PC-9 (cell line): ENCODE results near the gene ZNF655.
"Not testable (repeated sequence)": the region's sequence is repeated elsewhere in the genome, so short reads cannot be mapped to it uniquely, and the experiment has no call there.

Experiments used
- CTCF ChIP-seq: fragments of 200-600 bp; sonication (generic); conservative IDR thresholded peaks from 2 replicates; pipeline ENCODE4 v1.6.1; 2017; ENCODE audit warnings: mixed run types, antibody characterized with exemption, mild to moderate bottlenecking, moderate library complexity
- EZH2 ChIP-seq: fragments of 200-600 bp; sonication (generic); IDR thresholded peaks from 2 replicates; pipeline ENCODE4 v1.8.0; 2017; ENCODE audit warnings: antibody characterized with exemption, low read depth

- not testable (repeated sequence) for TF ChIP-seq CTCF, EZH2
Observed at GRCh38 chr7:99549545-99549944, 8.9 kb upstream of the ZNF655 start.
